ENCODE results near the gene NEK7. TPM values are rescaled to one million over a fixed set of nuclear protein-coding genes. Genes with fewer than 3 reads are reported as not detected.
A peak's percentile ranks its signal among the peaks of the same experiment; 100 is the strongest.
"Not testable (repeated sequence)": the region's sequence is repeated elsewhere in the genome, so short reads cannot be mapped to it uniquely, and the experiment has no call there.

NEK7 gene
- total and polyA plus RNA-seq, 2 experiments from 2014 or later = 700 to 1,186 TPM

- peaks cover 92% of the 10 kb centered on the region for H3K4me1 ChIP-seq (ENCODE audit: insufficient read depth)
- H3F3A ChIP-seq (ENCODE audit: insufficient read depth) = peaks cover 80% of the 10 kb centered on the region
- peak overlapping the region; percentile 16 for H3K9ac ChIP-seq
- H3K4me3 ChIP-seq = peak overlapping the region; percentile 36
- H3K79me2 ChIP-seq (ENCODE audit: insufficient read depth) = no peaks in the 10 kb centered on the region
- no peaks in the 10 kb centered on the region for H4K20me1 ChIP-seq (ENCODE audit: insufficient read depth)
- WGBS, 2 experiments (ENCODE audit: low coverage in 1 of 2, low lambda C conversion rate in 2 of 2, missing lambda C conversion rate in 2 of 2) = 0 to 2% methylated on average over 2 of the region's 2 CpGs
- H3K36me3 ChIP-seq (ENCODE audit: low read depth) = no peaks in the 10 kb centered on the region
- H3K9me2 ChIP-seq (ENCODE audit: insufficient read depth) = no peaks in the 10 kb centered on the region
- in situ Hi-C loops (cut with MboI) = no loop called here
- H3K9me3 ChIP-seq (ENCODE audit: low read depth) = no peaks in the 10 kb centered on the region
- H2AFZ ChIP-seq = peak overlapping the region; percentile 16; the same call in 1 of the 2 replicates
- H3K4me2 ChIP-seq (ENCODE audit: unreplicated experiment) = peak overlapping the region; percentile 84
- peak; percentile 69 for DNase-seq
- no peaks in the 10 kb centered on the region for H3K27me3 ChIP-seq (replicated peaks; ENCODE audit: insufficient read depth)
- no peak for TF ChIP-seq EZH2phosphoT487 (IDR thresholded peaks at IDR 0.05; ENCODE audit: insufficient read depth, low read depth)
- no peak for TF ChIP-seq EZH2 (IDR thresholded peaks at IDR 0.05; ENCODE audit: insufficient read depth, poor library complexity, severe bottlenecking)
- peak overlapping the region; percentile 84 for H3K27ac ChIP-seq
Measured at GRCh38 chr1:198123133-198123532, 33.7 kb upstream of the NEK7 start.

GRCh38 chr1:198124673-198125072 lies 32.1 kb upstream of the NEK7 start:
- Histone ChIP-seq H3K9ac (no peak overlapping the region), H3K27me3 (replicated peaks; ENCODE audit: insufficient read depth) (no peaks in the 10 kb centered on the region), H3K79me2 (ENCODE audit: insufficient read depth) (no peaks in the 10 kb centered on the region), H2AFZ (0 out of 2 replicates have a peak overlapping the region, but pooled peaks have one; percentile 14), H3K36me3 (ENCODE audit: low read depth) (no peaks in the 10 kb centered on the region), H3K9me2 (ENCODE audit: insufficient read depth) (no peaks in the 10 kb centered on the region), H3K27ac (peak overlapping the region; percentile 84), H3F3A (ENCODE audit: insufficient read depth) (peaks cover 65% of the 10 kb centered on the region), H3K4me3 (no peak overlapping the region), H3K4me1 (ENCODE audit: insufficient read depth) (peaks cover 84% of the 10 kb centered on the region), H3K4me2 (ENCODE audit: unreplicated experiment) (peak overlapping the region; percentile 84), H3K9me3 (ENCODE audit: low read depth) (no peaks in the 10 kb centered on the region), H4K20me1 (ENCODE audit: insufficient read depth) (no peaks in the 10 kb centered on the region)
- no peak for TF ChIP-seq EZH2 (IDR thresholded peaks at IDR 0.05; ENCODE audit: insufficient read depth, poor library complexity, severe bottlenecking)
- TF ChIP-seq EZH2phosphoT487 (IDR thresholded peaks at IDR 0.05; ENCODE audit: insufficient read depth, low read depth) = no peak
- in situ Hi-C loops (cut with MboI) = no loop called here
- 96 to 98% methylated on average over 1 of the region's 1 CpG for WGBS, 2 experiments (ENCODE audit: low coverage in 1 of 2, low lambda C conversion rate in 2 of 2, missing lambda C conversion rate in 2 of 2)
- no peak for DNase-seq

GRCh38 chr1:198125995-198126735 lies 30.6 kb upstream of the NEK7 start:
- no peaks in the 10 kb centered on the region for H3K27me3 ChIP-seq (replicated peaks; ENCODE audit: insufficient read depth)
- H3K9me2 ChIP-seq (ENCODE audit: insufficient read depth) = no peaks in the 10 kb centered on the region
- no peaks in the 10 kb centered on the region for H3K79me2 ChIP-seq (ENCODE audit: insufficient read depth)
- no peaks in the 10 kb centered on the region for H3K9me3 ChIP-seq (ENCODE audit: low read depth)
- peak overlapping the region; percentile 32 for H3K27ac ChIP-seq
- WGBS, 2 experiments (ENCODE audit: low coverage in 1 of 2, low lambda C conversion rate in 2 of 2, missing lambda C conversion rate in 2 of 2) = 7 to 8% methylated on average over 1 of the region's 1 CpG
- no peaks in the 10 kb centered on the region for H4K20me1 ChIP-seq (ENCODE audit: insufficient read depth)
- TF ChIP-seq EZH2phosphoT487 (IDR thresholded peaks at IDR 0.05; ENCODE audit: insufficient read depth, low read depth) = no peak
- TF ChIP-seq EZH2 (IDR thresholded peaks at IDR 0.05; ENCODE audit: insufficient read depth, poor library complexity, severe bottlenecking) = no peak
- H3K9ac ChIP-seq = no peak overlapping the region
- H2AFZ ChIP-seq = peak overlapping the region; percentile 21; the same call in 1 of the 2 replicates
- H3F3A ChIP-seq (ENCODE audit: insufficient read depth) = peaks cover 50% of the 10 kb centered on the region
- DNase-seq = peak; percentile 56
- peak overlapping the region; percentile 37 for H3K4me2 ChIP-seq (ENCODE audit: unreplicated experiment)
- H3K36me3 ChIP-seq (ENCODE audit: low read depth) = no peaks in the 10 kb centered on the region
- in situ Hi-C loops (cut with MboI) = no loop called here
- H3K4me3 ChIP-seq = no peak overlapping the region
- peaks cover 69% of the 10 kb centered on the region for H3K4me1 ChIP-seq (ENCODE audit: insufficient read depth)

- no peaks in the 10 kb centered on the region for H4K20me1 ChIP-seq (ENCODE audit: insufficient read depth)
- no peaks in the 10 kb centered on the region for H3K9me3 ChIP-seq (ENCODE audit: low read depth)
- H3F3A ChIP-seq (ENCODE audit: insufficient read depth) = peaks cover 37% of the 10 kb centered on the region
- TF ChIP-seq EZH2 (IDR thresholded peaks at IDR 0.05; ENCODE audit: insufficient read depth, poor library complexity, severe bottlenecking) (no peak), EZH2phosphoT487 (IDR thresholded peaks at IDR 0.05; ENCODE audit: insufficient read depth, low read depth) (no peak)
- no peak overlapping the region for H3K4me3 ChIP-seq
- peak; percentile 54 for DNase-seq
- H2AFZ ChIP-seq = 0 out of 2 replicates have a peak overlapping the region, but pooled peaks have one; percentile 3
- H3K4me2 ChIP-seq (ENCODE audit: unreplicated experiment) = no peak overlapping the region
- peaks cover 48% of the 10 kb centered on the region for H3K4me1 ChIP-seq (ENCODE audit: insufficient read depth)
- H3K79me2 ChIP-seq (ENCODE audit: insufficient read depth) = no peaks in the 10 kb centered on the region
- H3K36me3 ChIP-seq (ENCODE audit: low read depth) = no peaks in the 10 kb centered on the region
- H3K9ac ChIP-seq = no peak overlapping the region
- in situ Hi-C loops (cut with MboI) = no loop called here
- no peaks in the 10 kb centered on the region for H3K9me2 ChIP-seq (ENCODE audit: insufficient read depth)
- no peak overlapping the region for H3K27ac ChIP-seq
- H3K27me3 ChIP-seq (replicated peaks; ENCODE audit: insufficient read depth) = no peaks in the 10 kb centered on the region
Measured at GRCh38 chr1:198128533-198128932, 28.3 kb upstream of the NEK7 start.

DNA sequence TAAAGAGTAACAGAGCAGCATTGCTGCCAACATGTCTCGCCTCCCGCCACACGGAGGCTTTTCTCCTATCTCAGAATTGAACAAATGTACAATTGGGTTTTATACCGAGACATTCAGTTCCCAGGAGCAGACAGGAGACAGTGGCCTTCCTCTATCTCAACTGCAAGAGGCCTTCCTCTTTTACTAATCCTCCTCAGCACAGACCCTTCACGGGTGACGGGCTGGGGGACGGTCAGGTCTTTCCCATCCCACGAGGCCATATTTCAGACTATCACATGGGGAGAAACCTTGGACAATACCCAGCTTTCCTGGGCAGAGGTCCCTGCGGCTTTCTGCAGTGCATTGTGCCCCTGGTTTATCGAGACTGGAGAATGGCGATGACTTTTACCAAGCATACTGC lies 26.7 kb upstream of the NEK7 start:
- peaks cover 22% of the 10 kb centered on the region for H3F3A ChIP-seq (ENCODE audit: insufficient read depth)
- H3K36me3 ChIP-seq (ENCODE audit: low read depth); H3K9me2 ChIP-seq (ENCODE audit: insufficient read depth); H3K27me3 ChIP-seq (replicated peaks; ENCODE audit: insufficient read depth); DNase-seq; in situ Hi-C loops (cut with MboI); H3K9me3 ChIP-seq (ENCODE audit: low read depth); H2AFZ ChIP-seq; H3K79me2 ChIP-seq (ENCODE audit: insufficient read depth); H4K20me1 ChIP-seq (ENCODE audit: insufficient read depth); H3K9ac ChIP-seq; H3K4me2 ChIP-seq (ENCODE audit: unreplicated experiment); H3K27ac ChIP-seq; H3K4me3 ChIP-seq: not testable (repeated sequence)
- peaks cover 33% of the 10 kb centered on the region for H3K4me1 ChIP-seq (ENCODE audit: insufficient read depth)
- WGBS, 2 experiments (ENCODE audit: low coverage in 1 of 2, low lambda C conversion rate in 2 of 2, missing lambda C conversion rate in 2 of 2) = 92 to 93% methylated on average over 11 of the region's 11 CpGs

All from GM23248 (cell line).